GM12878 (cell line): ENCODE results near the gene NPM1. TPM values are rescaled to one million over a fixed set of nuclear protein-coding genes. Genes with fewer than 3 reads are reported as not detected.

Source experiments
- ATAC-seq: fragments of 200-7000 bp; cut with Tn5 transposase; 3 replicates; pipeline ENCODE4 v1.9.1; 2020; ENCODE audit warnings: mild to moderate bottlenecking, moderate library complexity
- BruUV-seq: library from RNA; stranded (reverse); fragments of 400-500 nt; replicated peaks from 2 replicates; lab custom pipeline; 2021; lab: Mats Ljungman, UMichigan
- CTCF ChIA-PET: fragments of 300-600 bp; sonication (Branson Sonifier 250); formaldehyde crosslinking; extraction: SDS; loops from one replicate; lab custom pipeline; 2021; ENCODE audit warnings: inconsistent platforms; lab: Yijun Ruan, JAX
- POLR2A ChIA-PET: fragments of 350-600 bp; formaldehyde crosslinking; extraction: SDS; loops from one replicate; lab custom pipeline; 2021; ENCODE audit warnings: inconsistent platforms; lab: Charles Lee
- RAD21 ChIA-PET: fragments of 300-600 bp; sonication (Branson Sonifier 250); formaldehyde crosslinking; loops from one replicate; lab custom pipeline; 2023; ENCODE audit warnings: antibody characterized with exemption; ENCODE audit not compliant: unreplicated experiment; lab: Charles Lee
- SMC1A ChIA-PET: fragments of 300-600 bp; sonication (Branson Sonifier 250); formaldehyde crosslinking; loops from one replicate; lab custom pipeline; 2023; ENCODE audit not compliant: unreplicated experiment, uncharacterized antibody; lab: Charles Lee
- DNase-seq: peaks from one replicate; pipeline ENCODE4 v3.0.0-alpha.2; 2011; ENCODE audit warnings: low read depth, low spot score
- FAIRE-seq: peaks from 3 replicates; lab custom pipeline; 2011; peaks lifted over from hg19 to GRCh38; lab: Jason Lieb, UNC
- H2AFZ ChIP-seq: 2 replicates; pipeline ENCODE4 v1.6.0; 2011; ENCODE audit warnings: low read depth, low read length, control low read depth; ENCODE audit not compliant: control insufficient read depth
- H3K27ac ChIP-seq: 2 replicates; pipeline ENCODE4 v1.5.1; 2011; ENCODE audit warnings: control low read depth; ENCODE audit not compliant: control insufficient read depth, insufficient read depth
- H3K27me3 ChIP-seq, 2 experiments: replicated peaks in 1 of 2; 2 replicates each; pipeline versions ENCODE4 v1.6.0 to v1.6.1; 2011; ENCODE audit warnings: low read length in 1 of 2; ENCODE audit not compliant: control insufficient read depth in 2 of 2, insufficient read depth in 2 of 2
- H3K36me3 ChIP-seq, 2 experiments: 2 replicates each; pipeline ENCODE4 v1.5.1; 2011; ENCODE audit warnings: low read length in 1 of 2; ENCODE audit not compliant: control insufficient read depth in 2 of 2, insufficient read depth in 2 of 2
- H3K4me1 ChIP-seq: 2 replicates; pipeline ENCODE4 v1.6.1; 2011; ENCODE audit warnings: mild to moderate bottlenecking, low read length, moderate library complexity, mixed read lengths; ENCODE audit not compliant: control insufficient read depth, insufficient read depth
- H3K4me2 ChIP-seq: 2 replicates; pipeline ENCODE4 v1.6.0; 2011; ENCODE audit warnings: control low read depth; ENCODE audit not compliant: control insufficient read depth, insufficient read depth
- H3K4me3 ChIP-seq: fragments of 200-600 bp; sonication (generic); 2 replicates; pipeline ENCODE4 v1.5.1; 2016
- H3K79me2 ChIP-seq: 2 replicates; pipeline ENCODE4 v1.6.0; 2011; ENCODE audit warnings: low read length; ENCODE audit not compliant: control insufficient read depth, insufficient read depth
- H3K9ac ChIP-seq: 2 replicates; pipeline ENCODE4 v1.8.0; 2011; ENCODE audit warnings: low read length, control low read depth, mixed read lengths; ENCODE audit not compliant: control insufficient read depth, insufficient read depth
- H3K9me3 ChIP-seq: replicated peaks from 3 replicates; pipeline ENCODE4 v1.5.1; 2011; ENCODE audit warnings: mild to moderate bottlenecking, low read length; ENCODE audit not compliant: control insufficient read depth, insufficient read depth
- H4K20me1 ChIP-seq: 2 replicates; pipeline ENCODE4 v1.6.0; 2011; ENCODE audit not compliant: control insufficient read depth, insufficient read depth
- CTCF ChIP-seq, 3 experiments: IDR thresholded peaks in 2 of 3; conservative IDR thresholded peaks in 1 of 3; 2 replicates each; pipeline ENCODE4 v1.5.1; 2011; ENCODE audit warnings: low read depth in 3 of 3, low read length in 3 of 3, mild to moderate bottlenecking in 3 of 3, control low read depth in 2 of 3, moderate library complexity in 2 of 3, inconsistent platforms in 1 of 3, mixed read lengths in 1 of 3; ENCODE audit not compliant: control insufficient read depth in 2 of 3, insufficient read depth in 1 of 3; ENCODE audit errors: extremely low read depth in 1 of 3
- HCFC1 ChIP-seq: fragments of 150-350 bp; IDR thresholded peaks from 2 replicates; pipeline ENCODE4 v1.6.1; 2014; ENCODE audit warnings: low read length
- IRF3 ChIP-seq: fragments of 450-650 bp; IDR thresholded peaks from 2 replicates; pipeline ENCODE4 v1.6.1; 2014; ENCODE audit warnings: mild to moderate bottlenecking
- KDM1A ChIP-seq: fragments of 200-600 bp; sonication (generic); IDR thresholded peaks from 2 replicates; pipeline ENCODE4 v1.6.1; 2016; ENCODE audit warnings: borderline replicate concordance
- LARP7 ChIP-seq: fragments of 450-650 bp; IDR thresholded peaks from 2 replicates; pipeline ENCODE4 v1.6.1; 2017; ENCODE audit warnings: mild to moderate bottlenecking
- NBN ChIP-seq: fragments of 450-650 bp; IDR thresholded peaks from 2 replicates; pipeline ENCODE4 v1.6.1; 2016
- NFXL1 ChIP-seq: fragments of 450-650 bp; IDR thresholded peaks from 2 replicates; pipeline ENCODE4 v1.6.1; 2017; ENCODE audit warnings: antibody characterized with exemption, mild to moderate bottlenecking, borderline replicate concordance
- RAD21 ChIP-seq: IDR thresholded peaks from 2 replicates; pipeline ENCODE4 v1.6.1; 2011; ENCODE audit warnings: mild to moderate bottlenecking, low read depth, low read length, moderate library complexity; ENCODE audit not compliant: insufficient read depth
- SKIL ChIP-seq: fragments of 450-650 bp; IDR thresholded peaks from 2 replicates; pipeline ENCODE4 v1.6.1; 2017; ENCODE audit warnings: mild to moderate bottlenecking, low read depth, inconsistent platforms; ENCODE audit not compliant: poor library complexity, severe bottlenecking
- SMC3 ChIP-seq: IDR thresholded peaks from 2 replicates; pipeline ENCODE4 v1.6.1; 2011; ENCODE audit warnings: low read length, improper control_type of control experiment, borderline replicate concordance
- SPI1 ChIP-seq: IDR thresholded peaks from 2 replicates; pipeline ENCODE4 v1.6.1; 2011; ENCODE audit warnings: low read depth, mild to moderate bottlenecking, low read length, moderate library complexity, borderline replicate concordance; ENCODE audit not compliant: insufficient read depth
- STAT3 ChIP-seq: IDR thresholded peaks from 2 replicates; pipeline ENCODE4 v1.6.1; 2011; ENCODE audit warnings: low read depth, low read length, improper control_type of control experiment
- TBL1XR1 ChIP-seq: IDR thresholded peaks from 2 replicates; pipeline ENCODE4 v1.6.1; 2012; ENCODE audit warnings: low read depth, low read length, improper control_type of control experiment
- ZBTB4 ChIP-seq: fragments of 450-650 bp; formaldehyde crosslinking; IDR thresholded peaks from 2 replicates; pipeline ENCODE4 v1.4.0; 2022; ENCODE audit warnings: mild to moderate bottlenecking, moderate library complexity
- WGBS: methylation state at CpG from one replicate; pipeline ENCODE4 v1.1.6; 2016; ENCODE audit warnings: low lambda C conversion rate; ENCODE audit not compliant: insufficient replicate concordance, insufficient coverage; ENCODE audit errors: missing lambda C conversion rate; 5-methylcytosine and 5-hydroxymethylcytosine counted together
- in situ Hi-C: fragments of 300-500 bp; cut with MboI; formaldehyde crosslinking; loops from 9 replicates; pipeline ENCODE4 v1.14.3; 2018; ENCODE audit warnings: mixed read lengths
- intact Hi-C: fragments of 100-400 bp; cut with micrococcal nuclease; formaldehyde crosslinking; loops from one replicate; pipeline ENCODE4 v1.14.2; 2022; ENCODE audit not compliant: unreplicated experiment
- polyA plus RNA-seq, 11 experiments: library from polyadenylated mRNA; depleted of rRNA in 4 of 11; unstranded in 6 of 11; stranded (reverse) in 5 of 11; fragments of >200 nt; fragmentation: Nextera tagmentation in 4 of 11; fragmentation: Illumina TruSeq in 1 of 11; extraction: Ambion mirVana in 4 of 11; extraction: Trizol in 1 of 11; gene quantifications; 1 replicate in 1 of 11; 2 replicates in 10 of 11; pipeline versions ENCODE4 v1.2.1 to v1.2.3, GENCODE V29; 2011 to 2016; ENCODE audit warnings: inconsistent platforms in 2 of 11, missing spikeins in 2 of 11, low read depth in 1 of 11
- total RNA-seq, 4 experiments: library from RNA; depleted of rRNA in 3 of 4; stranded (reverse); fragments of >200 nt in 3 of 4; fragmentation: Illumina TruSeq in 1 of 4; extraction: Trizol in 1 of 4; gene quantifications; 2 replicates each; pipeline versions ENCODE4 v1.2.1 to v1.2.3, GENCODE V29; 2013 to 2021

NPM1 gene
- total and polyA plus RNA-seq, 10 of the 15 experiments (the other 5 are each of a cell fraction or from before 2014, with no cell fraction given): 1,843 to 5,466 (median 2,866) TPM

- ChIA-PET POLR2A (no interaction called here), SMC1A (interaction anchor here (0.5 to 2.2 kb wide), 4 partner anchors 66 to 643 kb away, joined by 3 to 8 read pairs (median 4); no protein-coding TSS in a partner anchor), RAD21 (interaction anchor here (0.8 to 1.6 kb wide), 3 partner anchors 67 to 597 kb away, joined by 3 to 7 read pairs (median 5); no protein-coding TSS in a partner anchor), CTCF (interaction anchor here (0.7 to 3.9 kb wide), 11 partner anchors 9 to 704 kb away, joined by 3 to 21 read pairs (median 4); no protein-coding TSS in a partner anchor)
- H3K27me3 ChIP-seq: peaks cover 0 to 1% of the 10 kb centered on the region in 2 experiments; a peak in 1 of 4 replicates
- no peak overlapping the region for H3K27ac ChIP-seq
- DNase-seq: no peak
- 28% methylated on average over 17 of the region's 17 CpGs for WGBS
- H3K4me3 ChIP-seq: no peak overlapping the region
- no peaks in the 10 kb centered on the region for H3K36me3 ChIP-seq
- in situ Hi-C loops (loop anchor here (5.0 kb wide), 1 partner anchor 595 kb away; no protein-coding TSS in a partner anchor), intact Hi-C loops (loop anchor here (1.0 to 5.0 kb wide), 4 partner anchors 69 to 600 kb away; no protein-coding TSS in a partner anchor)
- no peak overlapping the region for H2AFZ ChIP-seq
- no peaks in the 10 kb centered on the region for H3K9me3 ChIP-seq
- H3K4me2 ChIP-seq: no peak overlapping the region
- no TSS peak for BruUV-seq
- H4K20me1 ChIP-seq: no peaks in the 10 kb centered on the region
- H3K79me2 ChIP-seq: no peaks in the 10 kb centered on the region
- no peak overlapping the region for H3K9ac ChIP-seq
- peak; percentile 89 for ATAC-seq
- no peaks in the 10 kb centered on the region for H3K4me1 ChIP-seq
- FAIRE-seq: peak; percentile 91
- no peak for TF ChIP-seq LARP7
- no peak for TF ChIP-seq HCFC1
- no peak for TF ChIP-seq SKIL
- TF ChIP-seq CTCF (IDR thresholded peaks at IDR 0.05 in 2 of 3, conservative IDR thresholded peaks at IDR 0.05 in 1 of 3; ENCODE audit: control insufficient read depth in 2 of 3, extremely low read depth in 1 of 3, insufficient read depth in 1 of 3, low read depth in 3 of 3, low read length in 3 of 3): peak; percentile 63 to 69 (median 65)
- TF ChIP-seq NFXL1: no peak
- no peak for TF ChIP-seq STAT3
- TF ChIP-seq ZBTB4: no peak
- no peak for TF ChIP-seq NBN
- TF ChIP-seq RAD21: peak; percentile 70
- TF ChIP-seq SPI1: no peak
- no peak for TF ChIP-seq TBL1XR1
- no peak for TF ChIP-seq IRF3
- TF ChIP-seq SMC3: peak; percentile 69; the same call in 1 of the 2 replicates
- TF ChIP-seq KDM1A: no peak
These were observed 45.1 kb upstream of the NPM1 start for GRCh38 chr5:171342362-171343111.
